HEK293 (cell line): Measurements from ENCODE around the gene UGT1A10.

Experiments
- CTCF ChIA-PET: fragments of 350-600 bp; formaldehyde crosslinking; extraction: SDS; loops from one replicate; lab custom pipeline; 2021; ENCODE audit warnings: antibody characterized with exemption; lab: Yijun Ruan, JAX
- POLR2A ChIA-PET: fragments of 300-600 bp; formaldehyde crosslinking; extraction: SDS; loops from one replicate; lab custom pipeline; 2020; ENCODE audit warnings: antibody characterized with exemption, inconsistent platforms; lab: Yijun Ruan, JAX
- H3K27ac ChIP-seq: fragments of 200-500 bp; sonication (Bioruptor generic); 2 replicates; pipeline ENCODE4 v1.5.1; 2014; ENCODE audit warnings: low read depth, low read length, control low read depth, inconsistent platforms; ENCODE audit errors: extremely low read depth
- H3K36me3 ChIP-seq, 2 experiments: fragments of 200-500 bp in 1 of 2; sonication (Bioruptor generic) in 1 of 2; 1 replicate in 1 of 2; 2 replicates in 1 of 2; pipeline ENCODE4 v1.5.1; 2014 to 2017; ENCODE audit warnings: inconsistent platforms in 2 of 2, low read length in 2 of 2; ENCODE audit not compliant: control insufficient read depth in 2 of 2, insufficient read depth in 1 of 2
- H3K4me1 ChIP-seq: fragments of 200-500 bp; sonication (Bioruptor generic); 2 replicates; pipeline ENCODE4 v1.5.1; 2014; ENCODE audit warnings: mild to moderate bottlenecking, low read length, inconsistent platforms; ENCODE audit not compliant: control insufficient read depth, insufficient read depth
- H3K4me3 ChIP-seq: 2 replicates; pipeline ENCODE4 v1.5.1; 2011; ENCODE audit warnings: low read depth, mild to moderate bottlenecking, control low read depth, low read length, moderate library complexity
- H3K9me3 ChIP-seq: fragments of 200-500 bp; sonication (Bioruptor generic); 2 replicates; pipeline ENCODE4 v1.5.1; 2014; ENCODE audit warnings: low read depth, low read length, inconsistent platforms; ENCODE audit not compliant: control insufficient read depth, insufficient read depth
- GLI2 ChIP-seq: fragments of 450-650 bp; formaldehyde crosslinking; IDR thresholded peaks from 2 replicates; pipeline ENCODE4; 2017; ENCODE audit warnings: missing biosample characterization, missing genetic modification characterization, low read depth, borderline replicate concordance
- SETDB1 ChIP-seq: IDR thresholded peaks from one replicate; pipeline ENCODE4 v1.6.1; 2017; ENCODE audit warnings: mild to moderate bottlenecking, low read length, moderate library complexity, mixed read lengths; ENCODE audit not compliant: insufficient read length
- YY1 ChIP-seq: fragments of 450-650 bp; formaldehyde crosslinking; IDR thresholded peaks from 2 replicates; pipeline ENCODE4 v1.5.1; 2018; ENCODE audit warnings: missing biosample characterization, missing genetic modification characterization
- ZNF211 ChIP-seq: fragments of 450-650 bp; formaldehyde crosslinking; IDR thresholded peaks from 2 replicates; pipeline ENCODE4 v1.5.1; 2016; ENCODE audit warnings: low read depth, missing biosample characterization, missing genetic modification characterization
- ZNF24 ChIP-seq: fragments of 450-650 bp; formaldehyde crosslinking; IDR thresholded peaks from 2 replicates; pipeline ENCODE4 v1.5.1; 2016; ENCODE audit warnings: missing biosample characterization, missing genetic modification characterization
- ZNF530 ChIP-seq: fragments of 450-650 bp; formaldehyde crosslinking; IDR thresholded peaks from 2 replicates; pipeline ENCODE4 v1.5.1; 2016; ENCODE audit warnings: low read depth, missing biosample characterization, missing genetic modification characterization
- ZNF560 ChIP-seq: fragments of 450-650 bp; formaldehyde crosslinking; IDR thresholded peaks from 2 replicates; pipeline ENCODE4 v1.5.1; 2017; ENCODE audit warnings: missing biosample characterization, missing genetic modification characterization, borderline replicate concordance
- ZSCAN23 ChIP-seq: fragments of 450-650 bp; formaldehyde crosslinking; IDR thresholded peaks from 2 replicates; pipeline ENCODE4 v1.5.1; 2016; ENCODE audit warnings: missing biosample characterization, missing genetic modification characterization
- ZSCAN30 ChIP-seq: fragments of 450-650 bp; IDR thresholded peaks from 2 replicates; pipeline ENCODE4 v1.5.1; 2018; ENCODE audit warnings: missing biosample characterization, mild to moderate bottlenecking, missing genetic modification characterization, moderate library complexity
- ZXDB ChIP-seq: fragments of 450-650 bp; formaldehyde crosslinking; IDR thresholded peaks from 2 replicates; pipeline ENCODE4 v1.5.1; 2016; ENCODE audit warnings: missing biosample characterization, missing genetic modification characterization
- TF ChIP-seq, protein P1 (sequence below): fragments of 450-650 bp; formaldehyde crosslinking; IDR thresholded peaks from 2 replicates; pipeline ENCODE4 v1.5.1; 2017; ENCODE audit warnings: missing biosample characterization, mild to moderate bottlenecking, missing genetic modification characterization, moderate library complexity
- TF ChIP-seq, protein P2 (sequence below): fragments of 450-650 bp; formaldehyde crosslinking; IDR thresholded peaks from 2 replicates; pipeline ENCODE4 v1.5.1; 2016; ENCODE audit warnings: missing biosample characterization, missing genetic modification characterization, low read depth
- TF ChIP-seq, protein P3 (sequence below): fragments of 450-650 bp; formaldehyde crosslinking; IDR thresholded peaks from 2 replicates; pipeline ENCODE4 v1.5.1; 2016; ENCODE audit warnings: missing biosample characterization, missing genetic modification characterization
- TF ChIP-seq, protein P4 (sequence below): fragments of 450-650 bp; formaldehyde crosslinking; IDR thresholded peaks from 2 replicates; pipeline ENCODE4 v1.5.1; 2017; ENCODE audit warnings: missing biosample characterization, missing genetic modification characterization
- TF ChIP-seq, protein P5 (sequence below): fragments of 450-650 bp; formaldehyde crosslinking; optimal IDR thresholded peaks from 2 replicates; pipeline ENCODE3; 2016; ENCODE audit warnings: missing biosample characterization, mild to moderate bottlenecking, missing genetic modification characterization
- TF ChIP-seq, protein P6 (sequence below): fragments of 450-650 bp; formaldehyde crosslinking; IDR thresholded peaks from 2 replicates; pipeline ENCODE4 v1.5.1; 2016; ENCODE audit warnings: missing biosample characterization, missing genetic modification characterization

Gene UGT1A10

DNA sequence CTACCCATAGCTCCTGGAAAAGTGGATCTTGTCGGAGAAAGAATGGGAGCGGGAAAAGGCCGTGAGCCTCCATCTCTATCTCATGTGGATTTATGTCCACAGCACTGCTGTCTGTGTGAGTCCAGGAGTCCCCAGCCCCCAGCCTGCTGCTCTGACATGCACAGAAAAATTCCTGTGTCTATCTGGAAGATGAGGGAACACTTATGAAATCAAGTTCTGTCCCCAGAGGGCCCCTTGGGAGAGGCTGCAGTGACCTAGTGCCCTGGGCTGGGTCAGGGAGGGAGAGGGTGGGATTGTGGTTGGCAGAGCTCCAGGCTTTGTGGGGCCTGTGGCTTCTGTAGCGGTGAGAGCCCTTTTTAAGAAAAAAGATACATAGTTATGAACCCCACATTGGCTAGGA lies 180.5 kb downstream of the UGT1A10 start (continued):
- TF ChIP-seq, protein P1, sequence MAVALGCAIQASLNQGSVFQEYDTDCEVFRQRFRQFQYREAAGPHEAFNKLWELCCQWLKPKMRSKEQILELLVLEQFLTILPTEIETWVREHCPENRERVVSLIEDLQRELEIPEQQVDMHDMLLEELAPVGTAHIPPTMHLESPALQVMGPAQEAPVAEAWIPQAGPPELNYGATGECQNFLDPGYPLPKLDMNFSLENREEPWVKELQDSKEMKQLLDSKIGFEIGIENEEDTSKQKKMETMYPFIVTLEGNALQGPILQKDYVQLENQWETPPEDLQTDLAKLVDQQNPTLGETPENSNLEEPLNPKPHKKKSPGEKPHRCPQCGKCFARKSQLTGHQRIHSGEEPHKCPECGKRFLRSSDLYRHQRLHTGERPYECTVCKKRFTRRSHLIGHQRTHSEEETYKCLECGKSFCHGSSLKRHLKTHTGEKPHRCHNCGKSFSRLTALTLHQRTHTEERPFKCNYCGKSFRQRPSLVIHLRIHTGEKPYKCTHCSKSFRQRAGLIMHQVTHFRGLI (tag by site-specific recombination), result no peak
- no peak for TF ChIP-seq ZNF530 (tag by site-specific recombination)
- no peak for TF ChIP-seq GLI2 (tag by site-specific recombination)

DNA sequence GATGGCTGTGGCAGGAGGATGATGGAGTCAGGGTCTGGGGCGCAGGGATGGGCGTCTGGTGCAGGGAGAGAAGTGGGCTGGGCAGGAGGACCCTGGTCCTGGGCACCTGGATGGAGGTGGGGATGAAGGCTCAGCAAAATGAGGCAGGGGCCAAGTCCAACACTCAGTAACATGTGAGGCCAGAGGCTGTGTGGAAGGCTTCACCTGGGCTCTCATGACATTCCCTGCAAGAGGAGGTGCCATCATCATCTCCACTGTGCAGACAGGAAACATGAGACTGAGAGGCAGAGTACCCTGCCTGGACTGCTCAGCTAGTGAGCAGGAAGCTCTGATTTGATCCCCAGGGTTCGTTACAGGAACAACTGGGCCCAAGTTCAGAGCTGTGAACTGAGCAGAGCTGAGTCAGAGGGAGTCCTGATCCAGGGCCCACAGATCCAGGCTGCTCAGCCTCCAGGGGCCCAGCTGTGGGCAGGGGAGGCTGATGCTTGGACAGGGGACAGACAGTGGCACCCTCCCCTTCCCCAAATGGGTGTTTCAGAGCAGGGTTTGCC lies 181.2 kb downstream of the UGT1A10 start:
- Histone ChIP-seq H3K9me3 (no peaks in the 10 kb centered on the region), H3K27ac (no peak overlapping the region), H3K4me1 (peaks cover 5% of the 10 kb centered on the region; the same call in 1 of the 2 replicates), H3K36me3 (no peaks in the 10 kb centered on the region), H3K4me3 (no peak overlapping the region)
- ChIA-PET CTCF (interaction anchor here (1.1 kb wide), 1 partner anchor 764 kb away, joined by 3 read pairs; no protein-coding TSS in a partner anchor), POLR2A (no interaction called here)
- TF ChIP-seq ZSCAN23 (tag by site-specific recombination) (no peak), ZNF560 (no peak)
- TF ChIP-seq, protein P2, sequence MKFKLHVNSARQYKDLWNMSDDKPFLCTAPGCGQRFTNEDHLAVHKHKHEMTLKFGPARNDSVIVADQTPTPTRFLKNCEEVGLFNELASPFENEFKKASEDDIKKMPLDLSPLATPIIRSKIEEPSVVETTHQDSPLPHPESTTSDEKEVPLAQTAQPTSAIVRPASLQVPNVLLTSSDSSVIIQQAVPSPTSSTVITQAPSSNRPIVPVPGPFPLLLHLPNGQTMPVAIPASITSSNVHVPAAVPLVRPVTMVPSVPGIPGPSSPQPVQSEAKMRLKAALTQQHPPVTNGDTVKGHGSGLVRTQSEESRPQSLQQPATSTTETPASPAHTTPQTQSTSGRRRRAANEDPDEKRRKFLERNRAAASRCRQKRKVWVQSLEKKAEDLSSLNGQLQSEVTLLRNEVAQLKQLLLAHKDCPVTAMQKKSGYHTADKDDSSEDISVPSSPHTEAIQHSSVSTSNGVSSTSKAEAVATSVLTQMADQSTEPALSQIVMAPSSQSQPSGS (tag by site-specific recombination), result no peak

DNA sequence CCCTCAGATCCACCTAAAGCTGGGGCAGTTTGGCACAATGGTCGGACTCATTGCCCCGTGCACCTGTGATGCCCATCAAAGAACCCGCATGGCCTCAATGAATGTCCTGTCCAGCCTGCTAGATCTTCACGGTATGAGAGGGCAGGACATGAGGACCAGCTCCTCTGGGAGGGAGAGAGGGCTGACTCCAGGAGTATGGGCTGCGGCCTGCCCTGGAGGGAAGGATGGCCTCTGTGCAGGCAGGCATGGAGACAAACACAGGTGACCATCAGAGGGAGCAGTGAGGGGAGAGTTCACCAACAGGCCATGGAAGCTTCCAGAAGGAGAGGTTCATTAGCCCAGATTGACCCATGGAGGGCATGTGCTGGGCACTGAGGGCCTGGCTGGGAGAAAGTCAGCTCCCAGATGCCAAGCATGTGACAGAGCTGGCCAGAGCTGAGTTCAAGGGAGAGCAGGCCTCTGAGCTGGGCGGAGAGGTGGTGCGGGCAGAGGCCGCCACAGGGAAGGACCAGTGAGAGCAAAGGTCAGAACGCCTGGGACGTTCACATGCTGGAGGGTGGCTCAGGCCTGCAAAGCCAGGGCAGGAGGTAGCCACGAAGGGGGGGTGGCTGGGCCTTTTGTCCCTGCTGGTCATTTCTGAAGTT lies 181.9 kb downstream of the UGT1A10 start:
- Histone ChIP-seq H3K27ac (no peak overlapping the region), H3K4me3 (no peak overlapping the region), H3K36me3 (no peaks in the 10 kb centered on the region), H3K4me1 (peaks cover 5% of the 10 kb centered on the region; the same call in 1 of the 2 replicates), H3K9me3 (no peaks in the 10 kb centered on the region)
- ChIA-PET POLR2A (no interaction called here), CTCF (interaction anchor here (1.1 kb wide), 1 partner anchor 765 kb away, joined by 3 read pairs; no protein-coding TSS in a partner anchor)
- TF ChIP-seq, protein P3, sequence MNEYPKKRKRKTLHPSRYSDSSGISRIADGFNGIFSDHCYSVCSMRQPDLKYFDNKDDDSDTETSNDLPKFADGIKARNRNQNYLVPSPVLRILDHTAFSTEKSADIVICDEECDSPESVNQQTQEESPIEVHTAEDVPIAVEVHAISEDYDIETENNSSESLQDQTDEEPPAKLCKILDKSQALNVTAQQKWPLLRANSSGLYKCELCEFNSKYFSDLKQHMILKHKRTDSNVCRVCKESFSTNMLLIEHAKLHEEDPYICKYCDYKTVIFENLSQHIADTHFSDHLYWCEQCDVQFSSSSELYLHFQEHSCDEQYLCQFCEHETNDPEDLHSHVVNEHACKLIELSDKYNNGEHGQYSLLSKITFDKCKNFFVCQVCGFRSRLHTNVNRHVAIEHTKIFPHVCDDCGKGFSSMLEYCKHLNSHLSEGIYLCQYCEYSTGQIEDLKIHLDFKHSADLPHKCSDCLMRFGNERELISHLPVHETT, result no peak
- TF ChIP-seq, protein P4, sequence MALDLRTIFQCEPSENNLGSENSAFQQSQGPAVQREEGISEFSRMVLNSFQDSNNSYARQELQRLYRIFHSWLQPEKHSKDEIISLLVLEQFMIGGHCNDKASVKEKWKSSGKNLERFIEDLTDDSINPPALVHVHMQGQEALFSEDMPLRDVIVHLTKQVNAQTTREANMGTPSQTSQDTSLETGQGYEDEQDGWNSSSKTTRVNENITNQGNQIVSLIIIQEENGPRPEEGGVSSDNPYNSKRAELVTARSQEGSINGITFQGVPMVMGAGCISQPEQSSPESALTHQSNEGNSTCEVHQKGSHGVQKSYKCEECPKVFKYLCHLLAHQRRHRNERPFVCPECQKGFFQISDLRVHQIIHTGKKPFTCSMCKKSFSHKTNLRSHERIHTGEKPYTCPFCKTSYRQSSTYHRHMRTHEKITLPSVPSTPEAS (tag by site-specific recombination), result no peak
- TF ChIP-seq ZNF24, result no peak
- no peak for TF ChIP-seq ZXDB (tag by site-specific recombination)
- TF ChIP-seq, protein P5, sequence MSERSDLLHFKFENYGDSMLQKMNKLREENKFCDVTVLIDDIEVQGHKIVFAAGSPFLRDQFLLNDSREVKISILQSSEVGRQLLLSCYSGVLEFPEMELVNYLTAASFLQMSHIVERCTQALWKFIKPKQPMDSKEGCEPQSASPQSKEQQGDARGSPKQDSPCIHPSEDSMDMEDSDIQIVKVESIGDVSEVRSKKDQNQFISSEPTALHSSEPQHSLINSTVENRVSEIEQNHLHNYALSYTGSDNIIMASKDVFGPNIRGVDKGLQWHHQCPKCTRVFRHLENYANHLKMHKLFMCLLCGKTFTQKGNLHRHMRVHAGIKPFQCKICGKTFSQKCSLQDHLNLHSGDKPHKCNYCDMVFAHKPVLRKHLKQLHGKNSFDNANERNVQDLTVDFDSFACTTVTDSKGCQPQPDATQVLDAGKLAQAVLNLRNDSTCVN (tag by site-specific recombination), result no peak
- TF ChIP-seq SETDB1, result no peak
- TF ChIP-seq, protein P6, sequence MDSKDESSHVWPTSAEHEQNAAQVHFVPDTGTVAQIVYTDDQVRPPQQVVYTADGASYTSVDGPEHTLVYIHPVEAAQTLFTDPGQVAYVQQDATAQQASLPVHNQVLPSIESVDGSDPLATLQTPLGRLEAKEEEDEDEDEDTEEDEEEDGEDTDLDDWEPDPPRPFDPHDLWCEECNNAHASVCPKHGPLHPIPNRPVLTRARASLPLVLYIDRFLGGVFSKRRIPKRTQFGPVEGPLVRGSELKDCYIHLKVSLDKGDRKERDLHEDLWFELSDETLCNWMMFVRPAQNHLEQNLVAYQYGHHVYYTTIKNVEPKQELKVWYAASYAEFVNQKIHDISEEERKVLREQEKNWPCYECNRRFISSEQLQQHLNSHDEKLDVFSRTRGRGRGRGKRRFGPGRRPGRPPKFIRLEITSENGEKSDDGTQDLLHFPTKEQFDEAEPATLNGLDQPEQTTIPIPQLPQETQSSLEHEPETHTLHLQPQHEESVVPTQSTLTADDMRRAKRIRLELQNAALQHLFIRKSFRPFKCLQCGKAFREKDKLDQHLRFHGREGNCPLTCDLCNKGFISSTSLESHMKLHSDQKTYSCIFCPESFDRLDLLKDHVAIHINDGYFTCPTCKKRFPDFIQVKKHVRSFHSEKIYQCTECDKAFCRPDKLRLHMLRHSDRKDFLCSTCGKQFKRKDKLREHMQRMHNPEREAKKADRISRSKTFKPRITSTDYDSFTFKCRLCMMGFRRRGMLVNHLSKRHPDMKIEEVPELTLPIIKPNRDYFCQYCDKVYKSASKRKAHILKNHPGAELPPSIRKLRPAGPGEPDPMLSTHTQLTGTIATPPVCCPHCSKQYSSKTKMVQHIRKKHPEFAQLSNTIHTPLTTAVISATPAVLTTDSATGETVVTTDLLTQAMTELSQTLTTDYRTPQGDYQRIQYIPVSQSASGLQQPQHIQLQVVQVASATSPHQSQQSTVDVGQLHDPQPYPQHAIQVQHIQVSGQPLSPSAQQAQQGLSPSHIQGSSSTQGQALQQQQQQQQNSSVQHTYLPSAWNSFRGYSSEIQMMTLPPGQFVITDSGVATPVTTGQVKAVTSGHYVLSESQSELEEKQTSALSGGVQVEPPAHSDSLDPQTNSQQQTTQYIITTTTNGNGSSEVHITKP (tag by site-specific recombination), result no peak
- no peak for TF ChIP-seq ZNF211
- no peak for TF ChIP-seq YY1 (tag by site-specific recombination)
- no peak for TF ChIP-seq ZSCAN30 (tag by site-specific recombination)
